Adipose tissue (tissue), 3 donors: ENCODE measurements around the gene FOXL1. TPM values are rescaled to one million over a fixed set of nuclear protein-coding genes. Genes with fewer than 3 reads are reported as not detected.

Source experiments
- H3K27ac ChIP-seq: one replicate; pipeline ENCODE4 v1.5.1; 2013; ENCODE audit warnings: low read depth, low read length
- WGBS, 3 donors: extraction: QIAGEN DNeasy Blood & Tissue Kit; methylation state at CpG; one replicate each; pipeline ENCODE4 v1.1.7; 2013; 5-methylcytosine and 5-hydroxymethylcytosine counted together
- polyA plus RNA-seq, 3 donors: library from polyadenylated mRNA; stranded (reverse); fragments of 200-250 nt; gene quantifications; one replicate each; pipeline ENCODE4 v1.2.3, GENCODE V29; 2013
- donor health status: healthy with polysubstance abuse.
- donor health status: Bipolar disorder and iron deficiency.
- donor health status: healthy.

FOXL1 gene
- polyA plus RNA-seq, 3 donors: 0.12 to 0.56 (median 0.24) TPM

DNA sequence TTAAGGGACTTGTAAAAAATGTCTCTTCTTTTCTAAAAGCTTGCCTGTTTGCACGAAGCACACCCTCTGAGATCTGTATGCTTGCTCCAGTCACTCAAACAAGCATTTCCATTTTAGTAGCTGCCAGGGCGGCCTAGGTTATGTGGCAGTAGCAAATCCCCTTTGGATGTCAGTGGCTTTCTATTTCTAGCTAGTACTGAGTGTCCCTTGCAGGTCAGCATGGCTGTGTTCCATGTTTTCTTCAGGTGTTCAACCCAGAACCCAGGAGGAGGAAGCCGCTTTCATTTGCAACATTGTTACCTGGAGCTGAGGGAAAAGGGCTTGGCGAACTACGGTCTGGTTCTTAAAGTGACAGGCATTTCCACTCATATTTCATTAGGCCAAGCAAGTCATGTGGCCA lies 36.4 kb downstream of the FOXL1 start:
- H3K27ac ChIP-seq: no peak overlapping the region
- WGBS, 3 donors: 59 to 81% (median 79%) methylated on average over 5 of the region's 5 CpGs

DNA sequence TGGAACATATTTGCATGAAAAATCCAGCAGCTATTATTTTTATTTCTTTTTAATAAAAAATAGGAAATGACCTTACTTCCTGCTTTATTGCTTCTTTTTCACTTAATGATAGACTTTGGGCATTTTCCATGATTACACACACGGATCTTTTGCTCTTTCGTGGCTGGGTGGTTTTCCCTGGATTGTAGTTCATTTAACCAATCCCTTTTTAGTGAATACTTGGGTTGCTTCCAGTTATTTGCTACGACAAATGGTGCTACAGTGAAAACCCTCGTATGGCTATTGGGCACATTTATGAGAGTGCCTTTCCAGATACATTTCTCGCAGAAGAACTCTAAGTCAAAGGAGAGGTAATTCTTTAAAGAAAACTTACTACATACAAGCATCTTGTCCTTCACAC lies 38.6 kb downstream of the FOXL1 start:
- WGBS, 3 donors: 61 to 69% (median 68%) methylated on average over 5 of the region's 5 CpGs
- no peak overlapping the region for H3K27ac ChIP-seq

DNA sequence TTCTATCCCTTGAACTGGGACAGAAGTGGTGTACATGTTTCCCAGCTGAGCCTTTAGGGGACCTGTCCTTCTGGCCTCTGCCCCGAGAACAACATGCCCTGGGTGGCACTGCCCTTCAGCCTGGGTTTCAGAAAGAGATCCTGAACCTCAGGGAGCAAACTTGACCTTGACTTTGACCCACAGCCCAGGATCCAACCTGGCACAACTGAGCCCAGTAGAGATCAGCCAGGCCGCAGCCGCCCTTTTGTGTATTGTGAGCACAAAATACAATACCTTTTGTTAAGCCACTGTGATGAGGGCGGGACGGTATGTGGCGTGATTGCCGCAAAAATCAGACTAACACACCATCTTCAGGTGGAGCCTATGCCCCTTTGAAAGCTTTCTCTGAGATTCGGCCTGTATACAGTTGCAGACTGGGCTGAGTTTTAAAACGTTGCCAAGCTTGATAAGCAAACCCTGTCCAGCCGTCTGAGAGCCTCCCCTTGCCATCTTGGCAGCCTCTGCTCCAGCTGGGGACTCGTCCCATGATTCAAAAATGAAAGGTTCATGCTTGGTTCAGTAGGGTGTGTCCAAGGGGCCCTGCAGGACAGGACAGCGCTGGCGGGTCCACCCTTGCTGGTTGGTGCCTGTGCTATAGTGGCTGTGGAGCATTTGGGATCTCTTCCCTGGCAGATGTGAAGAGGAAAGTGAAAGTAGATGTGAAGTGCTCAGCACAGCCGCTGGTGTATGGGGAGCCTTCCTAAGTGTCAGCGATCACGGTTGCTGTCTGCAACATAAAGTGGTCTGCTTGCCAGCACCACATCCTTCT lies 40.3 kb downstream of the FOXL1 start:
- no peak overlapping the region for H3K27ac ChIP-seq
- 73 to 80% (median 78%) methylated on average over 16 of the region's 16 CpGs for WGBS, 3 donors

DNA sequence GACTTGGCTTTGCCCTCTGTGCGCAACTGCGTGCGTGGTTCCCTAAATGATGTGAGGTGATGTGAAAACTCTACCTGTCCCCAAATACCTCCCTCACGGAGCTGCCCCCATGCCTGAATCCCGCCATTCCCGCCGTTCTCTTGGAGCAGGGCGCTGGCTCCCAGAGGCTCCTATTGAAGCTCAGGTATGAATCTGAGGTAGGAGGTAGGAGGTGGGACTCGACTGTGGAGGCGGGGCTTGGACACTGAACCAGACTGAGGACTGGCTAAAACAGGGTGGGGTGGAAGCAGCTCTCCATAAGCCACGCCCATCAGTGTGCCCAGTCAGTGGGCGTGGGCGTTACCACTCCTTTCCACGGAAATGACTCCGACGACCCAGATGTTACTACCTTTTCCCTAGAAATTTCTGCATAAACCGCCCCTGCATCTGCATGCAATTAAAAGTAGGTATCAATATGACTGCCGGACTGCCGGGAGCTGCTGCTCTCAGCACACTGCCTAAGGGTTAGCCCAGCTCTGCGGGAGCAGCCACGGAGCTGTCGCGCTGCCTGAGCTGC lies 41.0 kb downstream of the FOXL1 start:
- H3K27ac ChIP-seq: no peak overlapping the region
- WGBS, 3 donors: 83 to 88% (median 87%) methylated on average over 23 of the region's 23 CpGs

DNA sequence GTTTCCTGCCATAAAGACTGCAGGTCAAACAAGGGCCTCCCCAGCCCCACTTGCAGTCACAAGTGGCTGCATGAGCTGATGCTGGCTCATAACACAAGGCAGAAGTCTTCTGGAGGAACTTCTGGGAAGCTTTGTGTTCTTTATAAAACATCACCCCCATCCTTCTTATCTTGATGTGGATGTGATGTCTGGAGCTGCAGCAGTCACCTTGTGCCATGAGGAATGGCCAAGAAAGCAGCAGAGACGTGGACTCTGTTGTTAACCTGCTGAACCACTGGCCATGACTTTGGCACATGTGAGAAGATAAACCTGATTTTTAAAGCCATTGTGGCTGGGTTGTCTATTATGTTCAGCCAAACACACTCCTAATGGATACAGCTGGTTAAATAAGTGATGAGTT lies 41.8 kb downstream of the FOXL1 start:
- 64 to 89% (median 86%) methylated on average over 1 of the region's 1 CpG for WGBS, 3 donors
- H3K27ac ChIP-seq: no peak overlapping the region

DNA sequence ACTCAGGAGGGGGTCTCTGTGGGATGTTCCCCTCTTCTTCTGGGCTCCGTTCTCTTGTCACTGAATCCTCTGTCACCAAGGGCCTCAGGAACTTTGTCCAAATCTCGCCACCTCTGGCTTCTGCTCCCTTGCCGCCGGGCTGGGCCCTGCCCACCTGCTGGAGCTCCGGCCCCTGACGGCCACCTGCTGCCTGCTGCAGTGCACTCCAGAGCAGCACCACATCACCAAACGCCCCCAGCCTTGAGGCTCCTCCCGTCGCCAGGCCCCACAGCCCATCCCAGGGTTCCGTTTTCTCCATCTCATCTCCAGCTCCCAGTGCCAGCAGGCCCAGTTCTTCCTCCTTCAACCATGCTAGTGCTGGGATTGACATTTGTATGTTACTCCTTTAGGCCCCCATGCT lies 43.6 kb downstream of the FOXL1 start:
- H3K27ac ChIP-seq: no peak overlapping the region
- WGBS, 3 donors: 80 to 91% (median 90%) methylated on average over 10 of the region's 10 CpGs

DNA sequence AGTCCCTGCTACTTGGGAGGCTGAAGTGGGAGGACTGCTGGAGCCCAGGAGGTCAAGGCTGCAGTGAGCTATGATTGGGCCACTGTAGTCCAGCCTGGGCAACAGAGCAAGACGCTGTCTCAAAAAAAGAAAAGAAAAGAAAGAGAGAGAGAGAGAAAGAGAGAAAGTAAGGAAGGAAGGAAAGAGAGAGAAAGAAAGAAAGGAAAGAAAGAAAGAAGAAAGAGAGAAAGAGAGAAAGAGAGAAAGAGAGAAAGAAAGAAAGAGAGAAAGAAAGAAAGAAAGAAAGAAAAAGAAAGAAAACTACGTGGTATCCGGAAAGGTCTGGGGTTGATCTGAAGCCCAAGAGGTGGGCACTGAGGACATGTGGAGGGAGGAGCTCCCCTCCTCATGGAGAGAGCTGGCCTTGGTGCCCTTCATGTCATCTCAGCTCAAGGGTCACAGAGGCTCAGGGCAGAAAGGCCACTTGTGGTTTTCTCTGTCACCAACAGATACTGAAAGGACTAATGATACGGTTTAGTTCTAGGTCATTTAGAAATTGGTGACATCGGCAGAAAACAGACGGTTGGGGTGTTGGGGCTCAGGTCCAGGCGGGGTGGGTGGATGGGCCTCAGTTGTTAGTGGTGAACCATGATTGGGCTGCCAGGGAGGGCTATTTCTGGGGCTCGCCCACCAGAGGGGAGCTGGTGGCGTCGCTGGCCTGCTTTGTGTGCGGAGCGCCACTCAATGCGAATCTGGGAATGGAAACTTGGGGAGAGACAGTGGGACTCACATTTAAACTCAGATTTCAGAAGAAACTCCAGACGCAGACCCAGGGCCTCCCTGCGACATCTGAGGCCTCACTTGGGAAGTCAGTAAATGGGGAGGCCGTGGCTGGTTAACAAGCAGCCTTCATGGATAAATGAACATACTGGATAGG lies 44.6 kb downstream of the FOXL1 start:
- no peak overlapping the region for H3K27ac ChIP-seq
- WGBS, 3 donors: 86 to 94% (median 94%) methylated on average over 16 of the region's 16 CpGs

DNA sequence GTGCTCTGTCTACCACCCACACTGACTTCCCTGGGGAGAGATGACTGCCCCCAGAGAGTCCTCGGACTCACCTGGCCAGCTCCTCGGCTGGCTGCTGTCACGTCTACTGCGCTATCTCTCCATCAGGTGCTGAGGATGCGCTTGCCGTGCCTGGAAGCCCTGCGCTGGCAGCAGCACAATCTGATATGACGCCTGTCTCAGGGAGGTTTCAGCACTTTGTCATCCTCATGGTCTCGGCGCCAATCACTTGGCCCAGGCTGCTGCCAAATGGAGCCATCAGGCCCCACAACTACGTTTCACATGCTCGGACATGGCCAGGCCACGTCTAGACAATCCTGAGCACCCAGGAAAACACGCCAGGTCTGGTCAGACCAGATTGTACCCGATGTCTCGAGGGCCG lies 46.7 kb downstream of the FOXL1 start:
- 73 to 90% (median 89%) methylated on average over 17 of the region's 17 CpGs for WGBS, 3 donors
- no peak overlapping the region for H3K27ac ChIP-seq

DNA sequence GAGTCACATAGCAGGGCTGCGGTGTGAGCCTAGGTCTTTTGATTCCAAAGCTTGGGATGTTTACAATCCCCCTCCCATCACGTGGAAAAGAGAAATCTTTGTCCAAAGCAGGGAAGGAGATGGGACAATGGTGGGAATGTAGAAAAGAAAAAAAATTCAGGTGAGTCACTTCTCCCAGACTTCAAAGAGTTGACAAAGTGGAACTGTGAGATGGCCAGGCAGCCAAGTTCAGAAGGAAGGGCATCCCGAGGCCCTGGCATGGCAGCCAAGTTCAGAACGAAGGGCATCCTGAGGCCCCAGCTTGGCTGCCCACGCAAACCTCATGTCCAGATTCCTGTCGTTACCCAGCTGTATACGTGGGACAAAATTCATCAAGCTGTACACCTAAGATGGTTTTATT lies 47.5 kb downstream of the FOXL1 start:
- 66 to 83% (median 76%) methylated on average over 7 of the region's 7 CpGs for WGBS, 3 donors
- no peak overlapping the region for H3K27ac ChIP-seq

DNA sequence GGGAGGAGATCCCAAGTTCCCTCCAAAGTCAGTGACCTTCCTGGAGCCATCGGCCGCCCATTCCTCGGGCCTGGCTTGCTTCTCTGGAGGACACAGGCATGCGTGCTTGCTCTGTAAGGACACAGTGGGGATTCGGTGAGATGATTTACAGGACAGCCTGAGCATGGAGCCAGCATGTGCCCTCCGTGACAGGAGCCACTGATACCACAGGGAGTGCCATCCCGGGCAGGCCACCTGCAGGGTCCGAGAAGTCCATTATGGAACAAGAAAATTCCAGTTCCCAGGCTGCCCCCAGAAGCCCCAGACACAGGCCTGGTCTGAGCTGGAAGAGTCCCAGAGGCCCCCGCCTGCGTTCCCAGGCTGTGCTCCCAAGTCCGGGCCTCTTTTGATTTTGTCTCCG lies 47.9 kb downstream of the FOXL1 start:
- no peak overlapping the region for H3K27ac ChIP-seq
- 68 to 84% (median 83%) methylated on average over 12 of the region's 12 CpGs for WGBS, 3 donors

DNA sequence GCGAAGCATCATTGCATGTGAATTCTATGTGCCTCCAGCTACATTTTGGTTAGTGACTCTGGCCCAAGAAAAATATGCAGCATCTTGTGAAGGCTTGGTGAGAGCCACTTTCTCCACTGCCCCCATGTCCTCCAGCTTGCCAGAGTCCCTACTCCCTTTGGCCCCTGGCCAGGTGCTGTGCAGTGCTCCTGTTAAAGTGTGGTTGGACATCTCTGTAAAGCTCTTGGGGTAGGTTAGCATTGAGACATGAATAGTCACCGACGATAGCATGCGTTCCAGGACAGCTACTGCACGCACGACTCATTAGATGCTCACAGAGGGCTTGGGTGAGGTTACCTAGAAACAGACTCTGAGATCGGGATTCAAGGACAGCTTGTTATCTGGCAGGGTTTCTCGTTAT lies 48.6 kb downstream of the FOXL1 start:
- 93 to 94% (median 94%) methylated on average over 8 of the region's 8 CpGs for WGBS, 3 donors
- no peak overlapping the region for H3K27ac ChIP-seq

DNA sequence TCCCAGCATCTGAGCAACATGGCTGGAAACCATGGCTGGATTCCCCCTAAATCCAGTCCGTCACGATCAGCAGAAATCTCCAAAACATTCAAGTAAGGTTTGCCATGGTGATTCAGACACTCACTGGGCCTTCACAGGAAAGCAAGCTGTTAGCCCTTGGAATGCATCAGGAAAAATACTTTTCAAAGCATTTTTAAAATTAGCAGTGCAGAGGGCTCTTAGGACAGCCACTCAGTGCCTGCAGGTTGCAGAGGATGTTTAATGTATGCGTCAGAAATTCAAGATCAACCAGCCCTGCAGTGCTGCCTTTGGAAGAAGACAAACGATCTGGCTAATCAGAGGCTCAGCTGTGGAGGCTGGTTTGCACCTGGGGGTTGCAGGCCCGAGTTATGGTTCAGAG lies 50.3 kb downstream of the FOXL1 start:
- H3K27ac ChIP-seq: no peak overlapping the region
- WGBS, 3 donors: 68 to 81% (median 77%) methylated on average over 5 of the region's 5 CpGs

DNA sequence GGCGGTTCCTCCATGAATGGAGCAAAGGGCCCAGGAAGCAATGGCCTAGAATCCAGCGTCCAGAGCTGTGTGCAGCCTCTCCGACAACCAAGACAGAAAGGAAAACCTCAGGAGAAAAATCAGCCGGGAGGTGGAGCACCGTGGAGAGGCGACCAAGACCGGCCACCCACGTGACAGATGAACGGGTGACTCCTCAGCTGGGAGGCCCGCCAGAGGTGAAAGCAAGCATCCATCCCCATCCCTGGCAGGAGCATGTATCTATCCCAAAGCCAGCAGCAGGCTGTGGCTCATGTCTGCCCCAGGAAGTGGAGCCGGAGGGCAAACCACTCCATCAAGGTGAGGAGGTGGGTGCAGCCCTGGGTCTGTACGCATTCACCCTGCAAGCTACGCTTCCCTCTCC lies 52.1 kb downstream of the FOXL1 start:
- H3K27ac ChIP-seq: no peak overlapping the region
- WGBS, 3 donors: 81 to 87% (median 82%) methylated on average over 13 of the region's 13 CpGs

DNA sequence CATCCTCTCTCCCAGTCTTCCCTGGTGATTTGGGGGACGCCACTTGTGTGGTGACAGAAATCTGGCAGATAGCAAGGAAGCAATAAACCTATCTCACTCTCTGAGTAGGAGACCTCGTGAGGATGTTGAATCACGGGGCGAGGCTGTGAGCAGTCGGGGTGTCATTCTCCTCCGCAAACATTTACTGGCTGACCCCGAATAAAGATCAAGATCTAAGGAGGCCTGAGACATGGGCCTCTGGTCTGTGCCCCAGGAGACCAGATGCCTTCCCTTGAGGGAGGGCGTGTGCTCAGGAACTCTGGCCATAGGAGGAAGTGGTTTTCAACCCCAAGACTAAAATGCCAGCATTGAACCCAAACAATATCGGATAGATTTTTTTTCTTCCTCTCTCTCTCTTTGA lies 53.1 kb downstream of the FOXL1 start:
- WGBS, 3 donors: 33 to 66% (median 59%) methylated on average over 9 of the region's 9 CpGs
- H3K27ac ChIP-seq: no peak overlapping the region

Other genes with a start within 250 kb of the FOXL1 start
- gene FOXF1, start 68.0 kb upstream of the FOXL1 start, polyA plus RNA-seq: 1 to 10 TPM in 2 of 3 donors, under 1 TPM in 1; 0.41 to 5.8 (median 1.8) TPM
- 1 to 10 TPM; 6.1 to 7.3 (median 7.1) TPM for gene MTHFSD, start 23.3 kb upstream of the FOXL1 start, polyA plus RNA-seq
- gene FOXC2, start 11.7 kb upstream of the FOXL1 start, polyA plus RNA-seq: 1 to 10 TPM in 1 of 3 donors, under 1 TPM in 2; 0.08 to 1.0 (median 0.90) TPM